GM12873 (cell line): Measurements from ENCODE around the gene ADAM11.

ENCODE experiments used
- TF ChIP-seq, protein P1 (sequence below): IDR thresholded peaks from 2 replicates; pipeline ENCODE4 v1.5.1; 2012; ENCODE audit warnings: low read depth, mild to moderate bottlenecking, moderate library complexity, low read length, control low read depth; ENCODE audit not compliant: insufficient read depth; ENCODE audit errors: missing control alignments

Gene ADAM11

DNA sequence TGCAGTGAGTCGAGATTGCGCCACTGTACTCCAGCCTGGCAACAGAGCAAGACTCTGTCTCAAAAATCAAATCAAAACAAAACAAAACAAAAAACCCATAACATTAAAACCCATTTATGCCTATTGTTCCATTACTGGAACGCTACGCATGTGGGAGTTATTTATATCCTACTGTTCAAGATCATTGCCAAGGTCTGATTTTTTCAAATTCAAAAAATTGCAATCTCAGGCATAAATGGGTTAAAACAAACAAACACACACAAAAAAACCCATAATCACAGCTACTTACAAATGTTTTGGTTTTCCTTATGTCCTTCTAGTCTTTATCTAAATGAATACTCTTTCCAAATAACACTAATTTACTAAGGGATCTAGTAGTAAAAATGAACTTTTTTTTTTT is 53.5 kb downstream of the ADAM11 start:
- TF ChIP-seq, protein P1, sequence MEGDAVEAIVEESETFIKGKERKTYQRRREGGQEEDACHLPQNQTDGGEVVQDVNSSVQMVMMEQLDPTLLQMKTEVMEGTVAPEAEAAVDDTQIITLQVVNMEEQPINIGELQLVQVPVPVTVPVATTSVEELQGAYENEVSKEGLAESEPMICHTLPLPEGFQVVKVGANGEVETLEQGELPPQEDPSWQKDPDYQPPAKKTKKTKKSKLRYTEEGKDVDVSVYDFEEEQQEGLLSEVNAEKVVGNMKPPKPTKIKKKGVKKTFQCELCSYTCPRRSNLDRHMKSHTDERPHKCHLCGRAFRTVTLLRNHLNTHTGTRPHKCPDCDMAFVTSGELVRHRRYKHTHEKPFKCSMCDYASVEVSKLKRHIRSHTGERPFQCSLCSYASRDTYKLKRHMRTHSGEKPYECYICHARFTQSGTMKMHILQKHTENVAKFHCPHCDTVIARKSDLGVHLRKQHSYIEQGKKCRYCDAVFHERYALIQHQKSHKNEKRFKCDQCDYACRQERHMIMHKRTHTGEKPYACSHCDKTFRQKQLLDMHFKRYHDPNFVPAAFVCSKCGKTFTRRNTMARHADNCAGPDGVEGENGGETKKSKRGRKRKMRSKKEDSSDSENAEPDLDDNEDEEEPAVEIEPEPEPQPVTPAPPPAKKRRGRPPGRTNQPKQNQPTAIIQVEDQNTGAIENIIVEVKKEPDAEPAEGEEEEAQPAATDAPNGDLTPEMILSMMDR, result no peak

DNA sequence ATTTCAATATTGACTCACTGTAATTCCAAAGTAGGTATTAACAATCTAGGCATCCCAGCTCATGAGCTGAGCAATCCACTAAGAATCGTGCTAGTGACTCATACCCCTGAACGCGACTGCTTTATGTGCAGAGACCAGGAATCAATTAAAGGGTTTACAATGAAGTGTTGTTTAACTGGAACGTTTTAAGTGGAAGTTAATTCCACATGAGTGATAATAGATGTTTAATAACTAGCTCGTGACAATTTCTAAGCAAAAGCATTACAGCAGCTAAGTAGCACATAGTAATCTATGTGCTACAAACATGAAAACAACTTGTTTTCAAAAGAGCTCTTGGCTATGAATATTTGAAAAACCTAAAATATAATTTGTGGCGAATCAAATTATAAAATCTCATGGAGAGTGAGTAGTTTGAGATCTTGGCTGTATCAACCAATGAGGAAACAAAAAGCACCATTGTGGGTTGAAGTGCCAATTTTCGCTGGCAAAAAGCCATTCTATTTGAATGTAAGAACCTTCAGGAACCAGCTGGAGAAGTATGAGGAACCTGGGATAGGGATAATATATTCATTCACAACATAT is 61.9 kb downstream of the ADAM11 start:
- TF ChIP-seq, protein P1, result no peak

DNA sequence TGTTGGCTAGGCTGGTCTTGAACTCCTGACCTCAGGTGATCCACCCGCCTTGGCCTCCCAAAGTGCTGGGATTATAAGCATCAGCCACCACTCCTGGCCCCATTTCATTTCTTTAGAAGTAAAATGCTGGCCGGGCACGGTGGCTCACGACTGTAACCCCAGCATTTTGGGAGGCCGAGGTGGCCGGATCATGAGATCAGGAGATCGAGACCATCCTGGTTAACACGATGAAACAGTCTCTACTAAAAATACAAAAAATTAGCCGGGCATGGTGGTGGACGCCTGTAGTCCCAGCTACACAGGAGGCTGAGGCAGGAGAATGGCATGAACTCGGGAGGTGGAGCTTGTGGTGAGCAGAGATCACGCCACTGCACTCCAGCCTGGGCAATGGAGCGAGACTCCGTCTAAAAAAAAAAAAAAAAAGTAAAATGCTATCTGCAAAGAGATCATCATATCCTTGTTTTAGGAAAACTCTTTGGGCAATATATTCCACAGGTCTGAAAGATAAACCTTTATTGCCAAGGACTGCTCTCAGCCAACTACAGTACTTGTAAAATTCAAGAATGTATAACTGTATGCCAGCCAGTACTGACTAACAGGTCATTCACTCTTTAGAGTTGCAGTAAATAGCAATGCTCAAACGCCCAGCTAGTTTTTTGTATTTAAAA is 67.5 kb downstream of the ADAM11 start:
- TF ChIP-seq, protein P1, result no peak

DNA sequence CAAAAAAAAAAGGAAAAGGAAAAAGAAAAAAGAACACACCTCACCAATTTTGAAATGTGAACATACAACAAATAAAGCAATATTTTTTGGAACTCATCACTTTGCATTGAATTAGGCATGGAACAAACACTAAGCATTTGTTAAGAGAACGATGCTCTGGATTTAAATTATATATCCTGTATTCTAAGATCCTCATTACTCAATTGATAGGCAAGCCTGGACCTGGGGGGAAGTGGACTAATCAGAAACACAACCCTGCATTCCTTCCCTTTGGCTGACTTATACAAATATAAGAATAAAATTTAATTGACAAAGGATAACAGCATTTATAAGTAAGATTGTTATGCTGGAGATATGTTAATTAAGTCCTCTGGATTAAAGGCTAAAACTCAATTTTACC is 69.1 kb downstream of the ADAM11 start:
- TF ChIP-seq, protein P1, result no peak

DNA sequence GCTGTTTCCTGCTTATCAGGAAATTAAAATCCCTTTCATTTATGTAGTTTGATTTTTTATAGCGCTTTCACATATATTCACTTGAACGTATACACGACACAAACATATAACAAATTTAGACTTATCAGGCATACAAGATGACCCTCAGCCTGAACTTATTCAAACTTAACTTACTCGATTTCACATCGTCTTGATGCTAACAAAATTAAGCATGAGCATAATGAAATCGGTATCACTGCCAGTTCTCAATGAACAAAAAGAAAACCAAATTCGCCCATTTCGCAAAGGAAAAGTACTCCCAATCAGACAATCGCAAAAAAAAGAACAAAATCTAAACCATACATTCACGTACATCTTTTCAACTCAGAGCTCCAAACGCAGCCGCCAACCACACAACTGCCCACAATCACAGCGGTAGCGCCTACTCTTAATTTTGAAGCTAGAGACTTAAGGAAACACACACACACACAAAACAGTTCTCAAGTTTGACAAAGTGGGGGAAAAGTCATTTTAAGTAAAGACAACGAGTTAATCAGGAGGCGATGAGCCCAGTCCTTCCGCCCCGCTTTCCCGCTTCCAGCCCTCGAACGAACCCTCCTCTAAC is 70.2 kb downstream of the ADAM11 start:
- TF ChIP-seq, protein P1, result no peak

DNA sequence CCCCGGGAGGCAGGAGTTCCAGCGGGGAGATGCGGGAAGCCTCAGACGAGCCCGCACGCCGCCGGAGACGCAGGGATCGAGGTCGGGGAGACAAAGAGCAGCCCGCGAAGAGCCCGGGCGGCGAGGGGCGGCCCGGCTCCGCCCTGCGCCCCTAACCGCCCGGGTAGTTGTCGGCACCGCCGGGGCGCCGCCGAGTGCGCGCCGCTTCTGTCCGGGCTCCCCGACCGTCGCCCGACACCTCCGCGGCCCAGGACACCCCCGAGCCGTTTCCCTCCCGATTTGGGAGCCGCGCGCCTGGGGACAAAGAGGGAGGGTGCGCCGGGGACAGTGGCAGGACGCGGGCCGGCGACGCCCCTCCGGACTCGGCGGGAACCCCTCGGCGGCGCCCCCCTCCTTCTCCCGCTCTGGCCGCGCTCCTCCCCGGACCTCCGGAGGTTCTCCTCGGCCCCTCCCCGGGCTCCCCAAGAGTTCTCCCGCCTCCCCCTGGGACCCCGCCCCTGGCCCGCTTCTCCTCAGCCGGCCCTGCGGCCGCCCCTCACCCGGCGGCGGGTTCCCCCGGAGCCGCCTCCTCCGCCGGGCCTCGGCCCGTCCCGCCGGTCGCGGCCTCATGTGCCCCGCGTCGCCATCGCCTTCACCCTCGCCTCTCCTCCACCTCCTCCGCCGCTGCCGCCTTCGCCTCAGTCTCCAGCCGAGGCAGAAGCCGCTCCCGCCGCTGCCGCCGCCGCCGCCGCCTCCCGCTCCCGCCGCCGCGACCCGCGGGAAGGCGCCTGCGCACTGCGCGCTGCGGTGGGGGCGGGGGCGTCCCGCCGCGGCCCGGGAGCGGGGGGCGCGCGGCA is 71.0 kb downstream of the ADAM11 start, which contains the start of gene GJC1:
TSS of gene GJC1 (minus strand) at position 765 of the 836 bp plus-strand sequence. CDS start 24,470 bp downstream, outside the sequence.
- TF ChIP-seq, protein P1, result no peak
